GM21576 (cell line): Measurements from ENCODE around the gene KRTAP5-6.

Experiments used
- ATAC-seq: cut with Tn5 transposase; IDR thresholded peaks from one replicate; pipeline ENCODE4 v1.9.1; 2021; ENCODE audit warnings: mild to moderate bottlenecking, moderate library complexity; ENCODE audit not compliant: unreplicated experiment

The KRTAP5-6 gene

GRCh38 chr11:1732418-1733008 lies 35.5 kb downstream of the KRTAP5-6 start:
- no peak for ATAC-seq

DNA sequence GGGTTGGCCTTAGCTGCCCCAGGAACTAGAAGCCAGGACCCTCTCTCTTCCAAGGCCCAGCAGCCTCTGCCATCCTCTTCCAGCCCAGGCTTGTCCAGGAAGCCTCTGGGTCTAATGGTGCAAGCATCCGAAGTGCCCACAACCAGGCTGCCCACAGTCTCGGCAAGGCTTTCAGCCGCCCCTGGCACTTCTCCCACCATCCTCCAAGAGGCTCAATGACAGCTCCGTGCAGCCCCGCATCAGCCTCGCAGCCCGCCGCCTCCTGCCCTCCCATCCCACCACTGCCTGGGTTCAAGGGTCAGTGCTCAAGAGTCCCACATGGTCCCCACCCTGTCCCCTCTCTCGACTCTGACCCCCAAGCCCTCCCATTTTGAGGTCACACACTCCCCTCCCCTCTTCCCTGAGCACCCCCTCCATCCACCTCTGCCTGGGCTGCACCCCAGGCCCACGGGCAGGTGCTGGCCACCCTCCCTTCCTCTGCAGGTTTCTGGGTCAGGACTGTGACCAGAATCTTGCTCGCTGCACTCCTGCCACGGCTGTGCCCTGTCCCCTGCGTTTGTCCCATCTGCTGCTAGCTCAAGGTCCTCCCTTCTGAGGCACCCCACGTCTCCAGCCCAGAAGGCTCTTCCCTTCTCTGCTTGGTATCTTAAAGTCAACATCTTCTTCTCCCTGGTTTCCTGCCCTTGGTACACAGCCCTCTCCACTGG lies 36.2 kb downstream of the KRTAP5-6 start:
- no peak for ATAC-seq

GRCh38 chr11:1733716-1734640 lies 37.0 kb downstream of the KRTAP5-6 start:
- no peak for ATAC-seq

- no peak for ATAC-seq
Observed at GRCh38 chr11:1734641-1735081, 37.7 kb downstream of the KRTAP5-6 start.

DNA sequence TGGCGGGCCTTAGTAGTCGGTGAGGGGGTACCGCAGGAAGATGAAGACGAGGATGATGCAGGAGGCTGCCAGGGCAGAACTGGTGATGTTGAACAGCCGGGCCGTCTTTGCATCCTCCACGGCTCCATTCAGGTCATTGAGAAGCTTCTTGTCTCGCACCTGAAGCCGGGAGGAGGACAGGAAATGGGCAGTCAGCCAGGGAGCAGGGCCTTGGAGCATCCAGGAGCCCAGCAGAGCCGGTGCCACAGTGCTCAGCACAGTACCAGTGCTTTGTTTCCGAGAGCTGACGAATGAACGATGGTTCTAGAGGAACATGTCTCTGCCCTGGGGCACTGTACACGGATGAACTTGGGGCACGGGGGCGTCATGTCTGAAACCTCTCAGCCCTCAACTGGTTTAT lies 38.3 kb downstream of the KRTAP5-6 start:
- ATAC-seq = no peak

DNA sequence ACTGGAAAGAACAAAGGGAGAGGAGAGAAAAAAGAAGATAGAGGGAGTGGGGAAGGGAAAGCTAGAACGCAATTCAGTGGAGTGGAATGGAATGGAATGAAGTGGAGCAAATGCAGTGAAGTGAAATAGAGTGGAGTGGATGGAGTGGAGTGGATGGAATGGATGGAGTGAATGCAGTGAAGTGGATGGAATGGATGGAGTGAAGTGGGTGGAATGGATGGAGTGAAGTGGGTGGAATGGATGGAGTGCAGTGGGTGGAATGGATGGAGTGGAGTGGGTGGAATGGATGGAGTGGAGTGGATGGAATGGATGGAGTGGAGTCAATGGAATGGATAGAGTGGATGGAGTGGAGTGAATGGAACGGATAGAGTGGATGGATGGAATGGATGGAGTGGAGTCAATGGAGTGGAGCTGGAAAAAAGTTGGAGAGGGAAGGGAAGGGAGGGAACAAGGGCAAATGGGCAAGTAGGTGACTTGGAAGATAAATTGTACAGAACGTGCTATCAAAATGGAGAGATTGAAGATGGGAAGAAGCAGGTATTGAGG lies 39.5 kb downstream of the KRTAP5-6 start:
- no peak for ATAC-seq

GRCh38 chr11:1737080-1737757 lies 40.2 kb downstream of the KRTAP5-6 start:
- ATAC-seq = no peak

DNA sequence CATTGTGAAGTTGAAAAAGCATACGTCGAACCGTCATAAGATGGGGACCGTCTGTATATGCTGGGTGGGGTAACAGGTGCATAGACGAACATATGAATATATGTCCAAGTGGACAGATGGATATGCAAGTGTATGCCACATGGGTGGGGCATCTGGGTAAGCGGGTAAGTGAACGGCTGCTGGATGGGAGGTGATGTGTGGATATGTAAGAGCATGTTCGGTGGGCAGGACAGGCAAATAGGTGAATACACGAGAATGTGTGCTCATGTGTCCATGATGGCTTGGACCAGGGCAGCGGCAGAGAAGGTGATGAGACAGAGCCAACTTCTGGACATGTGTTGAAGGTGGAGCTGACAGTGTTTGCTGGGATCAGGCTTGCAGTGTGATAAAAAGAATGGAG lies 41.4 kb downstream of the KRTAP5-6 start:
- no peak for ATAC-seq

GRCh38 chr11:1739576-1739975 lies 42.6 kb downstream of the KRTAP5-6 start:
- no peak for ATAC-seq

DNA sequence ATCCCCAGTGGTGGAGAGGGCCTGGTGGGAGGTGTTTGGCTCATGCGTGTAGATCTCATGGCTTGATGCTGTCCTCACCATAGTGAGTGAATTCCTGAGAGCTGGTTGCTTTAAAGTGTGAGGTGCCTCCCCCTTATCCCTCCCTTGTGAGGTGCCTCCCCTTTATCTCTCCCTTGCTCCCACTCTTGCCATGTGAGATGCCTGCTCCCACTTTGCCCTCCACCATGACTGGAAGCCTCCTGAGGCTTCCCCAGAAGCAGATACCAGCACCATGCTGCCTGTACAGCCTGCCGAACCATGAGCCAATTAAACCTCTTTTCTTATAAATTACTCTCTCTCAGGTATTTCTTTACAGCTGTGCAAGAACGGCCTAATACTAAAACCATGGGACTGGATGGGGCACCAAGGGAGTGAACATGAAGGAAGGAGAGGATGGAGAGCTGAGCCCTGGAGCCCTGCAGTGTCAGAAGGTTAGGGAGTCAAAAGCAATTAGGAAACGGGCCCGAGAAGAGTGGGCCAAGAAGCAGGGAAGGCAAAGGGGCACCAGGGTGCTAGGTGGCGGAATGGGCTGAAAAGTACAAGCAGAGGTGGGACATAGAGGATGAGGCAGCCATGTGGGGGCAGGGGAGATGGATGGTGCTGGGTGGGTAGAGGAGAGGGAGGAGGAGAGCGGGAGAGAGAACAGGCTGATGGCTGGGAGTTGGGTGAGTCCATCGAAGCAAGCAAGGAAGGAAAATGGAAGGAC lies 44.0 kb downstream of the KRTAP5-6 start:
- no peak for ATAC-seq

DNA sequence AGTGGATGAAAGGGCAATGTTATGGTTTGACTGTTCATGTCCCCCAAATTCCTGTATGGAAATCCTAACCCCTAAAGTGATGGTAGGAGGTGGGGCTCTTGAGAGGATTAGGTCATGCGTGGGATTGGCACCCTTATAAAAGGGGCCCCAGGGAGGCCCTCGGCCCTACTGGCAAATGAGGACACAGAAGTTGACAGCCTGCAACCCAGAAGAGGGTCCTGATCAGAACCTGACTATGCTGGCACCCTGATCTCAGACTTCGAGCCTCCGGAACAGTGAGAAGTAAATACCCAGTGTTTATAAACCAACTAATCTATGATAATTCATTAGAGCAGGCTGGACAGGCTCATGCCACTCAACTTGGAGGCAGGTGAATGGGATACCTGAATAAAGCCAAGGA lies 44.7 kb downstream of the KRTAP5-6 start:
- ATAC-seq = no peak

- no peak for ATAC-seq
Observed at GRCh38 chr11:1742371-1742770, 45.4 kb downstream of the KRTAP5-6 start.

DNA sequence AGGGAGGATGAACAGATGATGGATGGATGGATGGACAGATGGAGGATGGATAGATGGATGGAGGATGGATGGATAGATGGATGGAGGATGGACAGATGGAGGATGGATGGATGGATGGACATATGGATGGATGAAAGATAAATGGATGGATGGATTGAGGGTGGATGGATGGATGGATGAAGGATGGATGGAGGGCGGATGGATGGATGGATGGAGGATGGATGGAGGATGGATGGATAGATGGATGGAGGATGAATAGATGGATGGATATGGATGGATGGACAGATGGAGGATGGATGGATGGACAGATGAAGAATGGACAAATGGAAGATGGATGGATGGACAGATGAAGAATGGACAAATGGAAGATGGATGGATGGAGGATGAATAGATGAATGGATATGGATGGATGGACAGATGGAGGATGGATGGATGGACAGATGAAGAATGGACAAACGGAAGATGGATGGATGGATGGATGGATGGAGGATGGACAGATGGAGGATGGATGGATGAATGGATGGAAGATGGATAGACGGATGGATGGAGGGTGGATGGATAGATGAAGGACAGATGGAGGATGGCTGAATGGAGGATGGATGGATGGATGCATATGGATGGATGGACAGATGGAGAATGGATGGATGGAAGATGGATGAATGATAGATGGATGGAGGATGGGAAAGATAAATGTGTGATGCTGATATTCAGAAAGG lies 46.0 kb downstream of the KRTAP5-6 start:
- ATAC-seq = no peak

DNA sequence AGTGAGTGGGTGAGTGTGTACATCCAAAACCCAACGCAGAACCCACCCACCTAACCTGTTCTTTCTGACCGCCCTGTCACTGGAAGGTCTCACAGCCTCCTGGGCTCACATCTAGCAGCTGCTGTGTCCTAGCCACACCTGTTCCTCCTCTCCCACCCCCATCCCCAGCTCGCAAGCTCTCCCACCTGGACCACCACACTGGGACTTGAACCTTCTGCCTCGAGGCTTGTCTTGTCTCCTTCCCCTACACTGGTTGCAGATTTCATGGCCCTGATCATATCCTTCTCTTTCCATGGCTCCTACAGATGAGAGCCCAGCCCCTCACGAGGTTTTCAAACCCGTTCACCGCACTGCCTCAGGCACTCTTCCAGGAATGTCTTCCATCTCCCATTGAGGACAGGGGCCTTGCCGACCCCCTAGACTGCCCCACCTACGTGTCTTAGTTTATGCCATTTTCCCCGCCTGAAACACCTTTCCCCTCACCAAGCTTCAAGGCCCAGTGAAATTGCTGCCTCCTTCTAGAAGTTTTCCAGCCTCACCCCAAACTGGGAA lies 46.7 kb downstream of the KRTAP5-6 start:
- ATAC-seq = no peak

GRCh38 chr11:1744137-1744886 lies 47.3 kb downstream of the KRTAP5-6 start:
- ATAC-seq = no peak

DNA sequence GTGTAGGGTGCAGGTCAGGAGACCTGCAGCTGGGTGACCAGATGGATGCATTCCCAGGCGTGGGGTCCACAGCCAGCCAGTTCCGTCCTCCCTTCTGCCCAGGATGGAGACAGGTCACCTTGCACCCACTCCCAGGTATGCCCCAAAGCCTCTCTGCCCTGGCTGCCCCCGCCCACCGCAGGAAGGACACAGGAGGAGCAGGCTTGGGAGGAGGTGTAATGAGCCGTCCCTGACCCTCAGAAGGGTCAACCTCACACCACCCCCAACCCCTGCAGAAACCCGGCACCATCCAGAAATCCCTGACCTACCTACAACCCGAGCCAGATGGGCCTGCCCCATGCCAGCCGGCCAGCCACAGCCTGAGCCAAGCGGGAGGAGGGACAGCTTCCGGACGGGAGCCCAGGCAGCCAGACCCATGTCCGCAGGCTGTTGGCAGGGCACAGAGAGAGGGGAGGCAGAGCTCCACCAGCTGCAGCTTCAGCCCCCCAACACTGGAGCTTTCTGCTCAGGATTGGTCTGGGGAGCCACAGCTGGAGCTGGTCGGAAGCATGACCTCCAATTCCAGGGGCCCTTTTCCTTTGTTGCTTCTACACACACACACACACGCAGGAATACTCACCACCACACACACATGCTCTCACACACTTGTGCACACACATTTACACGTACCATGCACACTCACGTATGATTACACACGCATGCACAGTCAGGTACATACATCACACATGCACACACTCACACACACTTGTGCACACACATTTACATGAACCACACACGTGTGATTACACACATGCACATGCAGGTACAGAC lies 48.1 kb downstream of the KRTAP5-6 start:
- ATAC-seq = no peak

- ATAC-seq = no peak
Observed at GRCh38 chr11:1745701-1746320, 48.8 kb downstream of the KRTAP5-6 start.
